GM21360 (cell line): Measurements from ENCODE around the gene TAL2.
A peak's percentile ranks its signal among the peaks of the same experiment; 100 is the strongest.

Experiments
- ATAC-seq: cut with Tn5 transposase; IDR thresholded peaks from one replicate; pipeline ENCODE4 v1.9.1; 2021; ENCODE audit warnings: mild to moderate bottlenecking, moderate library complexity; ENCODE audit not compliant: unreplicated experiment

Gene TAL2

DNA sequence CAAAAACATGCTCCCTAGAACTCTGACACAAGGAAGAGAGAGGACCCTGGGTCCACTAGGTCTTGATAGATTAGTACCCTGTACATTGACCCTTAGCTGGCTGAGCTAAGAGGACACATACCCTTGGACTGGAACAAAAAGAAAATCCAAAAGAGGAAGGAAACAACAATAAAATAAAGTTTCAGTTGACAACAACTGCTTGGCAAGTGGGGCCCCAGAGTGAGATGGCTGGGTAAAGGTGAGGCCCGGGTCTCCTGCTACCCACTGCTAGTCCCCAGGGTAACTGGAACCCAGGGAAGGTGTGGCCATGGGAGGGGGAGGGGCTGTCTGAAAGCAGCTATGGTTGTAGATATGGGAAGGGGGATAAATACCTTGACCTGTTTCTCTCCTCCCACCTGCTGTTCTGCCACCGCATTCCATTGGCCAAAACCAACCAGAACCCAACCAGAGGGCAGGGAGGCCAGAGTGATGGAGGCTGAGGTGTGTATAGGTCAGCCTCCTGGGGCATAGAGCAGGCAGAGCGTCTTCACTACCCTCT, 11.7 kb downstream of the TAL2 start:
- ATAC-seq = no peak

DNA sequence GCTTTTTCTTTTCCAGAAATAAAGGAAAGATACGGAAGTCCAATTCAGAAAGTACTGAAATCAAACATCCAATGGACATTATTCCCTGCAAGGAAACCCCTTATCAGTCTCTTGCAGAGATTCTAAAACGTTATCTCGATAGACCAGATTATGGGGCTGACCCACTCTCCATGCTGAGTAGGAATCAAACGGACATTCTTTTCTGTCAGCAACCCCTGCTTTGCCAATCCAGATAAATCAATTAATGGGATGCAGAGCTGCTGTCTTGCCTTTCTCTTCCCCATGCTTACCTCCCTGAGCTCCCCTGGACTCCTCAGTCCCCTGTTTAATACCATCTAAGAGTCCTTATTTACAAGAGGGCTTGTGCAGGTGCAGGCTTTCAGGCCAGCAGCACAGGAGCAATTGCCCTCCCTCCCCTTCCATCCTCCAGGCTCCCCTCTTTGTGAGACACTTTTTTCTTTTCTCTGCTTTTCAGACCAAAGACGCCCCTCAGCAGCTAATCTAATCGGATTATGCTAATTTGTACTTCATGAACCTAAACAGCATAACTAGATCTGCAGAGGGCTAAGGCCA, 14.2 kb downstream of the TAL2 start:
- ATAC-seq = no peak

- ATAC-seq = no peak
These were observed 15.9 kb downstream of the TAL2 start for GRCh38 chr9:105678163-105678562.

- ATAC-seq = no peak
These were observed 16.5 kb downstream of the TAL2 start for GRCh38 chr9:105678781-105679180.

DNA sequence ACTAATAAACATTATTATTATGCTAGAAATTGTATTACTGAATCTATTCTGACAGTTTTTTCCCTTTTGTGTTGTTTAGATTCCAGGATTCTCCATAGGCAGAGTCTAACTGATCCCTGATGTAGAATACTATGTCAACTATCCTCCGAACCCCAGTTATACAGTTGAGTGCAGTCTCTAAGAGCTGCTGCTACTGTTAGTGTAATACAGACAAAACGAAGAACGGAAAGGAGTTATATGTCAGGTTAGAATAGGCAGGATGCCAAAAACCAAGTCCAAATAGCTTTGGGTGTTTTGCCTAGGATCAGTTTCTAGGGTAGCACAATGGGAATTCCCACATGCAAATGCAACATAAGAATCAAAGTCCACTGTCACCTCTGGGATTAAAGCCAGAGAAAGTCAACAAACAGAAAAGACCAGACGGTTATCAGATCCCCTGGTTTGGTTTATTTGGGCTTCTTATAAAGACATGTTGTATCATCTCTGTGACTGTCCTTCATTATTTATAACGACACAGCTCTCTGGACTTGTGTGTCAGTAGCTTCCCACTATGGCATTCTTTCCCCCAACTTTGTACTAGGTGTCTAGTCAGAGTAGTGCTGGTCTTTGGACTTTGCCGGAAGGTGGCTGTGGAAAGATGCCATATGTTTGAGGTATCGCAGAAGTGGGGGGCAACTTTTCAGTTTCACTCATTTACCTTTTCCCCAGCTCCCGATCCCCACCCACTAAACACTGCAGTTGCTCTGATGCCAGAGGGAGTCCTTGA, 17.2 kb downstream of the TAL2 start:
- no peak for ATAC-seq

DNA sequence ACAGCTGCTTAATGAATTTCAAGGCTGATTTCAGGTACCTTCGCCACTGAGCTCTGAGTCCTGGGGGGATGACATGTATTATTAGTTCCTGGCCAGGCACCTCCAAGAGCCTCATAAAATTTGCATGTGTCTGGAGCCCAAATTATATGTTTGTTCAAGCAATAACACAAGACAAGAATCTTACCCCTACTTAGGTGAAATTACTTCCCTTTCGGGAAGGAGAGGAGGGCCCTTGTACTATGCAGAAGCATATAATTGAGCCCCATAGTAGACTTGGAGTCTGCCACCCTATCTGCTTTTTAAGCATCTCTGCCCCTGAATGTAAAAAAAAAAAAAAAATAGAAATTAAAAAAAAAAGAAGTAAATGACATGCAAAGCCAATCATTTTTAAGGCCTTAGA, 19.1 kb downstream of the TAL2 start:
- no peak for ATAC-seq

- no peak for ATAC-seq
These were observed 19.5 kb downstream of the TAL2 start for GRCh38 chr9:105681724-105682123.

GRCh38 chr9:105683688-105684275, 21.5 kb downstream of the TAL2 start:
- no peak for ATAC-seq

- ATAC-seq = no peak
These were observed 24.7 kb downstream of the TAL2 start for GRCh38 chr9:105686936-105687335.

- ATAC-seq = no peak
These were observed 28.5 kb downstream of the TAL2 start for GRCh38 chr9:105690742-105691141.

DNA sequence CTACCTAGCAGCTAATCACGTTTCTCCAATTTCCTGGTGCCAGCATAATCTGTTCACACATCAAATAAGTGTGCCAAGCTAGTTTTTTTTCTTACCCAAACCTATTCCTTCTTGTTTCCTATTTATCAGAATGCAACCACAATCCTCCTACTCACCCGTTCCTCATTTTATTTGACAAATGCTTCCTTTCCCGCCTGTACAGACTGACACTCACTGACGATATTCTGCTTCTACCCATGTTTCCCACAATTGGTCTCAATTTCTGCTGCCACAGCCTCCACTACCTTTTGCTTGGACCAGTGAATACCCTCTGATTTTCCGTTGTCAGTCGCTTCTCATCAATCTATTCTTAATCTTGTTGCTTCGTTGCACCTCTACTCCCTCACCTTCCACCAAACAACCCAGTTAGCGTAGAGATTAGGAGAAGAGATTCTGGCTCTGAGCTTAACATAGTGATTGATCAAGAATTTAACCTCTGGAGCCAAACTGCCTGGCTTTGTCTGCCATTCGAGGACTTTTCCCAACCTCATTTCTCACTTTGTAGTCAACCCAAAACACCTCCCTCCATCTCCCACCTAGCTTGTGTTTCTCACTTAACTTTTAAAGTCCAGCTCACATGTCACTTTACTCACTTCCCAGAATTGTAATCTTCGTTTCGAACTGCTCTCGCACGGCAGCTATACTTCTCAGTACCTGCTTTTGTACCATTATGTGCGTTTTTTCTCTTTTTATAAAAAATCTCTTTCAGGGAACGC, 31.4 kb downstream of the TAL2 start:
- ATAC-seq = peak; percentile 26

GRCh38 chr9:105694190-105694847, 32.1 kb downstream of the TAL2 start, which contains the start of gene TMEM38B:
TMEM38B (plus strand) TSS chr9:105694541; CDS start chr9:105694661, 120 bp downstream.
- ATAC-seq = peak; percentile 70

DNA sequence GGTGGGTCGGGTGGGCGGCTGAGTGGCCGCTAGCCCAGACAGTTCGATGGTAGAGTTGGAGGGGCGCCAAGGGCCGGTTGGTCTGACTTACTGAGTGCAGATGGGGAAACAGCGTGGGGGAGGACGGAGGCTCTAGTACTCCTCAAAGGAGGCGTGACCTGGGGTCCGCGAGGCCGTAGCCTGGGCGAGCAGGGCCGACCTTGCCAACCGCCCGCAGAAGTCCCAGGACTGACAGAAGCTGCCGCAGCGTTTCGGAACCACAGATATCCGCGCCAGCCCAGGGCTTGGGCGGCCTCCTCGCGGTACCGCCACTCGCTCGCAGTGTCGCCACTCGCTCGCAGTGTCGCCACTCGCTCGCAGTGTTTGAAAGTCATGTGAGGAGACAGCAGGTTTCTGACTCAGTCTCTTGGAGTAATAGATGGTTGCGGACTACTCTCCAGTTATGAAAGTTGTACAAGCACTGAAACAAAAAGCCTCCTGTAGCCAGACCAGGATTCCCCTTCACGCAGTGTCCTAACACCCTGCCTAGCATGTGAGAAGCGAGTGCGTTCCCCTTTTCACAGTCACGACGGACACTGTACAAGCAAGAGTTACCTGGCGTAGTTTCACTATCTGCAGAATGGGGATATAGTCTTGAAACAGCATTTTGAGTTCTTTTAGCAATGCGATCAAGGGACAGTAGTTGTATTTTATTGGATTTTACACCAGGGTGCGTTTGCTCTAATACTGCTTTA, 32.8 kb downstream of the TAL2 start:
- peak; percentile 48 for ATAC-seq

DNA sequence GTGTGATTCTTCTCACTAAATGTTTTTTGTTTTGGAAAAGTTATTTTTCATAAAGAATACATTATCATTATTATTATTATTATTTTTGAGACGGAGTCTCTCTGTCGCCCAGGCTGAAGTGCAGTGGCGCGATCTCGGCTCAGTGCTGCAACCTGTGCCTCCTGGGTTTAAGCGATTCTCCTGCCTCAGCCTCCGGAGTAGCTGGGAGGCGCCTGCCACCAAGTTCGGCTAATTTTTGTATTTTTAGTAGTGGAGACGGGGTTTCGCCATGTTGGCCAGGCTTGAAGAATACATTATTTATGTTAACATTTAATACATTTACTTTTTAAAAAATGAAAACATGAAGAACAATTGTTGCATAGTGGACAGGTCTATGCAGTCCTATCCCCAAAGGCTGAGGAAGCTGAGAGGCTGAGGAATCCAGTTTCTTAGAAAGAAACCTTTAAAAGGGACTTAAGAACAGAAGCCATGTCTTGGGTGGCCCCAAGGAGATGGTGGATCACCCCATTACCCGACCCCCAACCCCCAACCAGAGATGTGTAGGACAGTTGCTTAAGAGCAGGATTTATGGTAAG, 34.0 kb downstream of the TAL2 start:
- no peak for ATAC-seq

DNA sequence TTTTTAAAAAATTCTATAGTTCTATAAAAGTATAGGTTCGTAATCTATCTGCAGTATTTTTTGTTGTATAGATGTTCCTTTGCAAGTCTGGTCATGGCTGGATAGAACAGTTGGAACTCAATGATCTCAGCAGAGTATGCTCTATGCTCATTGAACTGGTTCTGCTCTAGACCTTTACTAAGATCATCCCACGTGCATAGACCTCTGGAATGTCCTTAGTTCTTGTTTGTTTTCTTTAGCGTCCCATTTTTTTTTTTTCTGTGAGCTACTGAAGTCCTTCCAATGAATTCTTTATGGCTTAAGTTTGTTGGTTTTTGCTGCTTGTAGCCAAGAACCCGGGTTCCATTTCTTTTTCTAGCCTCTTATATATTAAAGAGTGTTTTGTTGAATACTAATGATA, 35.6 kb downstream of the TAL2 start:
- ATAC-seq = no peak

GRCh38 chr9:105698348-105698870, 36.2 kb downstream of the TAL2 start:
- ATAC-seq = no peak

DNA sequence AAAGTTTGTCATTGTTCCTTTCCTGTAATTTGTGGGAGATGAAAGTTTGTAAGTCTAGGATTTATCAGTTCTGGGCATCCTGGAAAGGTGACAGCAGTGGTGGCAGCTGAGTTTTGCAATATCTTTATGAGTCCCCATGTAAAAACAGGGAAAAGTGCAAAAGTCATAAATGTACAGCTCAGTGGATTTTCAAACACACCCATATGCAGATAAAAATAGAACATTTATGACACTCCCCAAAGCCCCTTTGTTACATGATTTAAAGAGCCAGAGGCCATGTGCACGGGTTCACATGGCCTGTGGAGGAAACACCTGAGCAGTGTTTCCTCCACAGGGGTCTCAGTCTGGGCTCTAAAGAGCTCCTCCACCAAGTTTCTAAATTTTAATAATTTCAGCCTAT, 38.4 kb downstream of the TAL2 start:
- ATAC-seq = no peak

- ATAC-seq = no peak
These were observed 38.9 kb downstream of the TAL2 start for GRCh38 chr9:105701145-105701544.

- no peak for ATAC-seq
These were observed 40.0 kb downstream of the TAL2 start for GRCh38 chr9:105702207-105702606.
